HEK293 (cell line): ENCODE data around the gene HSPBAP1.

ENCODE experiments used
- CTCF ChIP-seq: fragments of 450-650 bp; formaldehyde crosslinking; IDR thresholded peaks from 2 replicates; pipeline ENCODE4 v1.5.1; 2016; ENCODE audit warnings: missing biosample characterization, missing genetic modification characterization
- GLI4 ChIP-seq: fragments of 450-650 bp; formaldehyde crosslinking; IDR thresholded peaks from 2 replicates; pipeline ENCODE4 v1.5.1; 2016; ENCODE audit warnings: missing biosample characterization, missing genetic modification characterization
- PRDM10 ChIP-seq: fragments of 450-650 bp; formaldehyde crosslinking; IDR thresholded peaks from 2 replicates; pipeline ENCODE4 v1.5.1; 2016; ENCODE audit warnings: missing biosample characterization, missing genetic modification characterization
- REST ChIP-seq: fragments of 450-650 bp; formaldehyde crosslinking; IDR thresholded peaks from 2 replicates; pipeline ENCODE4 v1.5.1; 2016; ENCODE audit warnings: missing biosample characterization, missing genetic modification characterization
- TCF7L2 ChIP-seq: IDR thresholded peaks from 2 replicates; pipeline ENCODE4 v1.6.1; 2011; ENCODE audit warnings: low read depth, mild to moderate bottlenecking, inconsistent platforms, low read length, moderate library complexity, borderline replicate concordance
- YY2 ChIP-seq: fragments of 450-650 bp; formaldehyde crosslinking; IDR thresholded peaks from 2 replicates; pipeline ENCODE4 v1.5.1; 2016; ENCODE audit warnings: missing biosample characterization, missing genetic modification characterization
- ZNF121 ChIP-seq: fragments of 450-650 bp; formaldehyde crosslinking; IDR thresholded peaks from 2 replicates; pipeline ENCODE4 v1.5.1; 2016; ENCODE audit warnings: missing biosample characterization, missing genetic modification characterization
- ZNF433 ChIP-seq: fragments of 450-650 bp; formaldehyde crosslinking; IDR thresholded peaks from 2 replicates; pipeline ENCODE4 v1.5.1; 2016; ENCODE audit warnings: missing biosample characterization, missing genetic modification characterization, low read depth
- ZNF510 ChIP-seq: fragments of 450-650 bp; formaldehyde crosslinking; IDR thresholded peaks from 2 replicates; pipeline ENCODE4 v1.5.1; 2018; ENCODE audit warnings: mild to moderate bottlenecking, missing genetic modification characterization, missing biosample characterization; ENCODE audit not compliant: insufficient replicate concordance
- ZNF600 ChIP-seq: fragments of 450-650 bp; formaldehyde crosslinking; IDR thresholded peaks from 2 replicates; pipeline ENCODE4 v1.5.1; 2016; ENCODE audit warnings: missing biosample characterization, missing genetic modification characterization
- ZNF792 ChIP-seq: fragments of 450-650 bp; formaldehyde crosslinking; IDR thresholded peaks from 2 replicates; pipeline ENCODE4 v1.5.1; 2016; ENCODE audit warnings: missing biosample characterization, missing genetic modification characterization

- TF ChIP-seq ZNF600 (tag by site-specific recombination) (no peak), ZNF792 (tag by site-specific recombination) (no peak), PRDM10 (tag by site-specific recombination) (no peak), REST (tag by site-specific recombination) (no peak), CTCF (tag by site-specific recombination) (no peak), ZNF433 (tag by site-specific recombination) (no peak), GLI4 (tag by site-specific recombination) (no peak), ZNF510 (tag by site-specific recombination) (no peak), YY2 (tag by site-specific recombination) (no peak), ZNF121 (no peak), TCF7L2 (no peak)
Measured at GRCh38 chr3:122770521-122771202, 23.0 kb downstream of the HSPBAP1 start.
